NCI-H69 (cell line): ENCODE results near the gene GNB5.
"Not testable (repeated sequence)": the region's sequence is repeated elsewhere in the genome, so short reads cannot be mapped to it uniquely, and the experiment has no call there.

Experiments
- DNase-seq: peaks from one replicate; lab custom pipeline; 2025; lab: John Stamatoyannopoulos, UW

Gene GNB5

DNA sequence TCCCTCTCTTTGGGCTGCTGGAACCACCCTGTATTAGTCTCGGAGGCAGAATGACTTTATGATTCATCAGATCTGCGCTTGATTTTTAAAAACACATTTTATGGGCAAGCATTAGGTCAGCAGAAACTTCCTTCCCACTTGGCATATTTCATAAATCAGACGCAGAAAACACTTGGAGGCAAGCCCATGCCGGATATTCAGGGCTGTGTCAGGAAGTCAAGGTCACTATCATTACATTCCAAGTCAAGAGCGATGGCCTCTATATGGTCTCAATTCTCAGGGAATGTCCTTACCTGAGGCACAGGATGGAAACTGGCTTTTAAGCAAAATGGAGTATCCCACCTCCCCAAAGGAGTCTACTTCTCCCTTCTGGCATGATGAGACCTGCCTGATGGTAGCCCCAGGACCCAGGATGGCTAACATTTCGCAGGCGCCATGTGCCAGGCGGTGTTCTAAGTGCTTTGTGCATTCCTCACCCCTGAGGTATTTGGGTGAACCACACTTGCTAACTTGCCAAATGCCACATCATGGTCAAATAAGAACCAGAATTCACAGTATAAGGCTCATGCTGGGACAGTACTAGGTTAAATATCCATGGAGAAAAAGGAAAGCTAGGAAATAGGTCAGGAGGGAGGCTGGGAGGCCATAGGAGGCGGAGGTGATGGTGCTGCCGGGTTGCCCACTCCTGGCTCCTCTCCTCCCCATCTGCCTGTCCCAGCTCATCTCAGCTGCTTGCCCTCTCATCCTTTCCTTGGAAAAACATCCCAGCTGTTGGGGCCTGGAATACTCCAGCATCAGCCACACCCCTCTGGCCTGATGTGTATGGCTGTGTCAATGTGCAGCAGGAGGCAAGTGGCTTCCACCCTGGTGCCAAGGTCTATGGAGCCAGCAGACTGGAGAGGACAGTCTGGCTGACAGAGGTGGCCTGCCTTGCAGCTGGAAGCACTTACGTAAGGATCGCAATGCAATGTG is 97.4 kb downstream of the GNB5 start:
- DNase-seq, result peak; percentile 16

DNA sequence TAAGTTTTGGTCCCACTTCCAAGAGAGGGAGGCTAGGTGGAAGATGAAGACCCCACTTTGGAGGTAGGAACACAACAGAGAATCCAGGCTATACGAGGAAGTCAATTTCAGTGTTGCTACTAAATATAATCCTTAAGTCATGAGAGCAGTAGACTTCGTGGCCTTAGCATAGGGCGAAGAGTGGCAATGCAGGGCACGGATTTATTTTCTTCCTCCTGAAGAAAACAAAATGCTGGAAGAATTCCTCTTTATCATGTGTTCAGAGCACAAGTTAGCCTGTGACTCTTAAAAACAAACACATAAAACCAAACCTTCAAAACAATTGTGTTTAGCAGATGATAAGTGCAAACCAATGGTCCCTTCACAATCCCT is 98.0 kb downstream of the GNB5 start:
- no peak for DNase-seq

DNA sequence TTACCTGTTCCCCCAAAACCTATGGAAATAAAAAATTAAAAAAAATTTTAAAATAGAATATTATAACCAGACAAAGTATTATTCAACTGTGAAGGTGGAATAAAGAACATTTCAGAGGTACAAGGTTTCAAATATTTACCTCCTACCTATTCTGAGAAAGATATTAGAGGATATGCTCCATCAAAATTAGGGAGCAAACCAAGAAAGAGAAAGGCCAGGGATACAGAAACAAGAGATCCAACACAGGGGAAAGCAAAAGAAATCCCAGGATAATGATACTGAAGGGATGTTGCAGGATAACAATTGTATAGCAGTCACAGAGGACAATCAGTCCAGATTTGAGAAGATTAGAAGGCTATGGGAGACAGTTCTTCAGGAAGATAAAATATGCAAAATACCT is 101.0 kb downstream of the GNB5 start:
- DNase-seq, result no peak

DNA sequence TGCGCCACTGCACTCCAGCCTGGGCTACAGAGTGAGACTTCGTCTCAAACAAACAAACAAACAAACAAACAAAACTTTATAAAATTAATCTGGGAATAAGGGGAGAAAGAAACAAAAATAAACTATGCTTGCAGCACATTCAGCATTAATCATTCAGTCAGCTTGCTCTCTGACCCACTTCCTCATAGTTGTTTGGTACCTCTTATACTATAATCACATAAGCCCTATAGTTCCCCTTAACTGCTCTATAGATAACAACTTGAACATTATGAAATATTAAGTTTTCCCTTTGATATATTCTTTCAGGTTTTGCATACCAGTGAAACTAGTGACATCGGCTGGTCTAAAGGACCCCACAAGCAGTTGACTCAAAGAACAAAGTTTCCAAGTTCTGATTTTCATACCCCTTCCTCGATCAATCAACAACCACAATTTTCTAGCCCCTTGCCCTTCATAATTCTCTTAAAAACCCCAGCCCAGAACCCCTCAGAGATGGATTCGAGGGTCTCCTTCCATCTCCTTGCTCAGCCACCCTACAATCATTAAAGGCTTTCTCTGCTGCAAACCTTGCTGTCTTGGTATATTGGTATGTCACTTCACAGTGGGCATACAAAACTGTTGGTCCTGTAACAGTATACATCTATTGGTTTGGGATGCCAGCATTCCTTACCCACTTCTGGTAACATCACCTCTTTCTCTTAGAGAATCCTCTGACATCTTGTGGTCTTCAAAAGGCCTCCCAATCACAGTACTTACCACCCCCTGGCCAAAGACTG is 105.0 kb downstream of the GNB5 start:
- DNase-seq, result no peak

DNA sequence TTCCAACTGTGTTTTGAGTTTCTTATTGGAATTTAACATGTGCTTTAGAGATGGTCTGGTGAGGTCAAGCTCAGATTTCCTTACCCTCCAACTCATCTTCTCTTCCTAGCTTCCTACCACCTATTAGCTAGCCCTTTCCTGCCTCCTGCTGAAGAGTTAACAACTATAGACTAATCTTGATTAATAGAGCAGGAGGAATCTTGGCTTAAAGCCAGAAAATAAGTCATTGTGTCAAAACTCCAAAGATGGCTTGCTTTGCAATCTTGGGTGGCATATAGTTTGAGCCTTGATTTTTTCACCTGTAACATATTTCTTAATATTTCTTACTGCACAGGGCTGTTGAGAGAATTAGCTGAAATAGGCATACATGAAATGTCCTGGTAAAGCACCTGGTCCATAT is 105.9 kb downstream of the GNB5 start:
- peak; percentile 65 for DNase-seq

DNA sequence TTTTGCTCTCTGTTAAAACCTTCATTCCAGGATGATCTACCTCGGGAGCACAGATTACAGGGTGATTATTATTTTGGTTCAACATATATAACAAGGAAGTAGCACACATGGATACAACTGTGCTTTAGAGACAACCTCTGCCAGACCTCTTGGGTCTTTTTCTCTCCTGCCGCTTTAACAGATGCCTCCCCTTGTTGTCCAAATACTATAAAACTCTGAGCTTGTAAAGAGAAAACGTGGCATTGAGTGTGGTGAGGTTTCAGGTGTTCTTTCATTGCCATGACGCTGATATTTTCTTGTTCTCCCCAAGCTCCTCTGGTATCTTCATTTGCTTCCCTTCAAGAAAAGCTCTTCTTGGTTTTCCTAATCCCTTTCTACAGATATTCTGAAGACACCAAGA is 107.6 kb downstream of the GNB5 start:
- DNase-seq, result peak; percentile 21

DNA sequence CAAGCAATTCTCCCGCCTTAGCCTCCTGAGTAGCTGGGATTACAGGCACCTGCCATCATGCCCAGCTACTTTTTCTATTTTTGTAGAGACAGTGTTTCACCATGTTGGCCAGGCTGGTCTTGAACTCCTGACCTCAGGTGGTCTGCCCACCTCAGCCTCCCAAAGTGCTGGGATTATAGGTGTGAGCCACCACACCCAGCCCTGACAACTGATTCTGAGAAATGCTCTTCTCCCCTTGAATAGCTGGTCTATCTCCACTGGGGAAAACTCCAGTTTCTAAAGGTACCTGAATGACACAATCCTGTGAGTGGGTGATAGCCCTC is 108.2 kb downstream of the GNB5 start:
- not testable (repeated sequence) for DNase-seq

DNA sequence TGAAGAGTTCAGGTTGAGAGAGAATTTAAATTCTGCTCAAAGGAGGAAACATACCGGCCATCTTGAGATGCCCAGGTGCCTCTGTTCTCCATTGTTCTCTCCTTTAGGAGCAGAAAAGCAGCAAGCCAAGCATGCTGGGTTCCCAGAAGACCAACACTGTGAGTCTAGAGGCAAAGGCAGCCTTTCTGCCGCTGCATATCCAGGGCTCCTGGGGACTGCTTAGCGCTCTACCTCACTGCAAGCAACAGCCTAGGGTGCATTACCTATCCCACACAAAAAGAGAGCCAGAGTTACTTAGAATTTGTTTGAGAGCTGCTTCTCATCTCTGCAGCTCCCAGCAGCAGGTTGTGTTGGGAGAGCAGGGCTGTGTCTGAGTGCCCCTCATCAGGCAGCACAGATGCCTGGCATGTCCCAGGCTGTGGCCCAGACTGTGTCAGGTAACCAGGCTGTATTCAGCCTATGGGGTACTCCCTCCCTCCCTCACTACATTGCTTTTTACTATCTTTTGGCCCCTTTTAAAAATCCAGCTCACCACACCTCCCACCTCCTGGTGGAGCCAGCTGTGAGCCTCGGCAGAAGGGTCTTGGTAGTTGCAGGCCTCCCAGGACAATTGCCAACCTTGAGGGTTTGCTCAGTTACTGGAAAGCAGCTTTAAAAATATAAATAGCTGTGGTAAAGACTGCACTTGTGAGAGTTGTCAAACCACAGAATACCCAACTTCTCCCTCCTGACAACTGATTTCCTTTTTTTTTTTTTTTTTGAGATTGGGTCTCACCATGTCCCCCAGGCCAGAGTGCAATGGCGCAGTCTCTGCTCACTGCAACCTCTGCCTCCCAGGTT is 108.8 kb downstream of the GNB5 start:
- DNase-seq, result no peak

DNA sequence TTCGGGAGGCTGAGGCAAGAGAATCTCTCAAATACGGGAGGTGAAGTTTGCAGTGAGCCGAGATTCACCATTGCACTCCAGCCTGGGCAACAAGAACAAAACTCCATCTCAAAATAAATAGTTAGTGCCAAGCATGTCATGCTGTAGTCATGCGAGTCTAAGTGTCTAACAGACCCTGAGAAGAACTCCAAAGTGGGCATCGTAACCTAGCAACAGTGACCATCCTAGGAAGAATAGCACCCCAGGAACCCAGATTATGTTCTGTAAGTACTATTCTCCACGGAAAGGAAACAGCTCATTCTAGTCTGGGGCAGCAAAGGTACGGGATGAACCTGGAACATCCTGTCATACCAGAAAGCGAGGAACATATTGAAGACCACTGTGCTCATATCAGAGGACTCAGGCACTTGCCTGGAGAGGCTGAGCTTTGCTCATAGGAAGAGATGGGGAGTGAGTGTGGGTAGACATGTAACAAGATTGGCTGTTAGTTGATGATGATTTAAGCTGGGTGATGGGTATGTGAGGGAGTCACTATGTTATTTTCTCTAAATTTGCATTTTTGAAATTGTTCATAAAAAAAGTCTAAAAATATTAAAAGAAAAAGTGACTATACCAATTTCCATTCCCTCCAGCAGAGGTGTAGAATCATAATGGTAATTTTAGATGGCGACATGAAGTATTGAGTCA is 110.3 kb downstream of the GNB5 start:
- peak; percentile 17 for DNase-seq

DNA sequence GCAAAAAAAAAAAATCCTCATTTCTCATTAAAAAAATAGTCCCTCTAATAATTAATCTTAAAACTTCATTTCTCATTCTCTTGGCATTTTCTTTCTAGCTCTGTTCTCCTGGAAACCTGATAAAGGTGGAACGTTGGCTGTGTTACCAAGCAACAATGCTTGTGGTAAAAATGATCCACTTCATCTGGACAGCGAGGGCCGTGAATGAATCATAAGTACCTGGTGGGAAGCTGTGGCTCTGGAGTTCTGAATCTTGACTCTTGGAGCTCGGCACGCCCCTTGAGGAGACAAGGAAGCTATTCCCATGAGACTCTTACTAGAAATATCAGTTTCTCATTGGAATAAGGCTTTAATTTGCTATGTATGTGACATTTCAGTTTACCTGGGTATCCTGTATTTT is 111.2 kb downstream of the GNB5 start:
- no peak for DNase-seq

DNA sequence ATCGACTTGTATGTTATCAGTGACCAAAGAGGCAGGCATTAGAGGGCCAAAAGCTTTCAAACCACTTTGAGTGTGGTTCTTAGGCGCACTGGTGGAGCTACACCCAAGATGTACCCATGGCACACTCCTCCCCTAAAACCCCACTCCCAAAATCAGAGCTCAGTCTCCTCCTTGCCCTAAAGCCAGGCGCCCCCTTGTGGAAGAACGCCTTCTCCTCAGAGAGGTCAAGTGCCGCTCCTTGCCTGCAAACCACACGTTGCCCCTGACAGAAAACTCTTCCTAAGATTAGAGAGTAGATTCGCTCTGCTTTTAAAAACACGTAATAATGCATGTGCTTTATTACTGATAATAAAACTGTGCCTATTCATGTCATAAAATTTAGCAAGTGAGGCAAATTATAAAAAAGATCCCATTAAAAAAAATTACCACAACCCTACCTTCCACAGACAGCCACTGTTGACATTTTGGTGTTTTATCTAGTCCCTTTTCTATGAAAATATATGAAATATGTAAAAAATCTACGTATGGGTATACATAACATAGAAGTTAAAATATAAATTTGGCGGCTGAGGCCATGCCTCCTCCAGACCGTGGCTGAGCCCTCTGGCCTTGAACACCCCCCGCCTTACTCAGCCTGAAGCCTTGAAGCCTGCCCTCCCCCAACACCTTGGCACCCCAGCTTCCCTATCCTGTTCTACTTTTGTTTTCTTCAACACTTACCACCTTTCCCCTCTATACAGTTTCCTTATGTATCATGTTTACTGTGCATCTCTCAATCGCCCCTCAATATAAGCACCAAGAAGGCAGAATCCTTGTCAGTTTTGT is 112.1 kb downstream of the GNB5 start:
- DNase-seq, result peak; percentile 89

DNA sequence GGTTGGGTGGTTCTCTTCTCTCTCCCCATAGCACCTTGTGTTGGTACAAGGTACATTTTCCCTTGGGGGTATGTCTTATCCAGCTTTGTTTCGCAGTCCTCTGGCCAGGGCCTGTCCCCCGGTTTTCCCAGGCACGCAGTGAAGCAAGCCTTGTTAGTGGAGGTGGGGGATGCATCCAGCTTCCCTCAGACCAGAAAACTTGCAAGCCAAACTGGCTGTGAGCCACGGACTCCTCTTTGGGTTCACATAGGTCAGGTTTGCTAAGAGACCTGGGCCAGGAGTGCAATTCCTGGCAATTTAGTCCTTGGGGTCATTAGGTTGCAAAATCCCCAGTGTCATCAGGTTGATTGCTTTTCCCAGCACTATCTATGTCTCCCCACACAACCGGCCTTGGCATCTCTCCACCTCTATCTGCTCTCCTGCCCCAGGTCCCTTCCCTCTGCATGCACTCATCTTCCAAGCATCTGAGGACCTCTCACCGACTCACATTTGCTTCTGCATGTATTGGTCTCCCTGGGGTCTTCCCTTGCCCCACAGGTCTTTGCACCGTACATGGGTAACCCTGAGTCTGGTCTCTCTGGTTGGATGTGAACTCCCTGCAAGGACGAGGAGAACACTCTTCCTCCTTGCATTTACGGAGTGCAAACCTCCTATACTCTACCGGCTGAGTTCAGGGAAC is 112.9 kb downstream of the GNB5 start:
- DNase-seq, result no peak

DNA sequence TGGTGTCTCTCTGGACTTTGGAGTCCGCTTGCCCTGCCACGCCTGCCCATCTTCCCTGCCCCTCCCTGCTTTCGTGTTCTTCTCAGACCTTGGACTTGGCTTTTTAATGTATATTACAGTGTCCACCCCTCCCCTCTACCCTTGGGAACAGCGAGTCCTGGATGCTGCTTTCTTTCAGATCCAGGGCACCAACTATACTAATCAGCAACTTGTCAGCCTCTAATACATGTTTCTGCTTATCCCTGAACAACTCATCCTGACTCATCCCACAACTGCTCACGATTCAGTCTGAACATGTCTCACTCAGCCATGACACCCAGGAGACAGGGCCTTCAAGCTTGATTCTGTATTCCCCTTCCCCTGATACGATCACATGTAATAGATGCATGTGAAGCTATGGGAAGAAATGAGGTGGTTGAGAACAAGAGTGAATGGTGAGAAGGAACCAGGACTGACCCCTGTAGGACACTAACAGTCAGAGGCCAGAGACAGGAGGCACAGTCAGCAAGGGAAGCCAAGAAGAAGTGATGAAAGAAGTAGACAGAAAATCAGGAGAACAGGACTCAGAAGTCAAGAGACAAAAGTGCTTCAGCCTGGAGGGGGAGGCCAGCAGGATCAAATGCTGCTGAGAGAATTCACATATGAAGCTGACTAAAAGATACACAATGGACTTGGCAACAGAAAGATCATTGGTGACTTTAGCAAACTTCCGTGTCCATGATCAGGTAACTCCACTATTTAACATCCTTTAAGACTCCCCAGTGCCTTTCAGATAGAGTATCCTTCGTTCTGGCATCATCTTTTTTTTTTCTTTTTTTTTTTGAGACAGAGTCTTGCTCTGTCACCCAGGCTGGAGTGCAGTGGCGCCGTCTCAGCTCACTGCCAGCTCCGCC is 114.1 kb downstream of the GNB5 start:
- no peak for DNase-seq

DNA sequence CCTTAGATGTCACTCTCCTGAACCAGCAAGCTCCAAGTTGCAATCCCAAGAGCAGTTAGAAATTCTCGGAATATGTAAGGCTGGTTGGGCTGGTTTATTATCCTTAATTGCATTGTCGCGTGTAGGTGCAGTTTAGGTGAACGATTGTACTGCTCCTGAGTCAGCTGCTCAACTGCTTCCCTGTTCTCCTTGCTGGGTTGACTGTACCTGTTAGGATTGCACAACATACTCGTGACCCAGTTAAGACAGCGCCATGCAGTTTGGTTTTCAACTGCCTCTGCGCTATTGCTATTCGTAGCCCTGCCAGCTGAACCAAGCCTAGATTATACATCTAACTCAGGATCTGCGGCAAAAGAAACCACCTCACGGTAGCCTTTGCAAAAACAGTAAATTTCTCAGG is 119.6 kb downstream of the GNB5 start:
- DNase-seq, result no peak

DNA sequence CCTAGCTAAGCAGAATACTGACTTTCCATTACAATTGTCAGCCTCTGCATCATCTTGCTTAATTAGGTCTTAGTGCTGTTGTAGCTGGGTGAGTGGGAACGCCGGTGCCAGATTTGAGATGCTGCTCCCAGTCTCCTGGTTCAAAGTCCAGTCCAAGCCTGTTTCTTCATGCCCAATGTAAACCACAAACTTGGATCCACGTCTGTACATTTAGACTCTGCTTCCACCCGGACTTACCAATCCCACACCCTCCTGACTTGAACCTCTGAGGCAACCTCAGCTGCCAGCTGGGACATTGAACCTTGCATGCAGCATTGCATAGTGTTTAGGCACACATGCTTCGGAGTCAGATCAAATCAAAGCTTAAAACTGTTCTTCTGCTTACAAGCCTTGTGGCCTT is 121.6 kb downstream of the GNB5 start:
- DNase-seq, result no peak

DNA sequence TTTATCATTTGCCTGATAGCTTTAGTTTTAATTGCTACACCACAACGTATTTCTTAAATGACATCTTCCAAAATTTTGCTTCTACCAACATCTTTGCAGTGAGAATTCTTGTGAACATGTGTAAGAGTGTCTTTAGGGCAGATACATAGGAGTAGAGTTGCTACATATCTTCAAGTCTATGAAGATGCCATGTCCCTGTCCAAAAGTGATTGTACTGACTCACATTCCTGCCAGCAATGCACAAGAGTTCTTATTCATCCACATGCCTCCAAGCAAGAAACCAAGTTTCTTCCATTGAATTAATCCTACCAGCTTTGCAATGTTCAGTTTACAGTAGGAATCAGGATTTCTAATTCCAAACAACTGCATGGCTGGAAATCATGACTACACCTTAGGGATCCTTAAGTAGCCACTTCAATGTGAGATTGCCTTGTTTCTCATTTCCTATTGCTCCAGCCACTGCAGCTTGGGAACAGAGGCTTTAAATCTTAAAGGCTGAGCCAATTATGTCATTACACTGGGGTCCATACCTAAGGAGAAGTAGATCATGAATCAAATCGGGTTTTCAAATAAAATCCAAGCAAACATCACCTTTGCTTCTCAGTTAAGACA is 123.1 kb downstream of the GNB5 start:
- DNase-seq, result no peak

DNA sequence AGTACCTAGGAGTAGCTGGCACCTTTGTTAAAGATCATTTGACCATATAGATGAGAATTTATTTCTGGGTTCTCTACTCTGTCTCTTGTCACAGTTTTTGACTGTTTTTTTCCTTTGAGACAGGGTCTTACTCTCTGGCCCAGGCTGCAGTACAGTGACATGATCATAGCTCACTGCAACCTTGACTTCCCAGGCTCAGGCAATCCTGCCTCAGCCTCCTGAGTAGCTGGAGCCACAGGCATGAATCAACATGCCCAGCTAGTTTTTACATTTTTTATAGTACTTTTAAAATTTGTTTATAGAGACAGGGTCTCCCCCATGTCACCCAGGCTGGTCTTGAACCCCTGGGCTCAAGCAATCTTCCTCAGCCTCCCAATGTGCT is 123.7 kb downstream of the GNB5 start:
- DNase-seq, result no peak

DNA sequence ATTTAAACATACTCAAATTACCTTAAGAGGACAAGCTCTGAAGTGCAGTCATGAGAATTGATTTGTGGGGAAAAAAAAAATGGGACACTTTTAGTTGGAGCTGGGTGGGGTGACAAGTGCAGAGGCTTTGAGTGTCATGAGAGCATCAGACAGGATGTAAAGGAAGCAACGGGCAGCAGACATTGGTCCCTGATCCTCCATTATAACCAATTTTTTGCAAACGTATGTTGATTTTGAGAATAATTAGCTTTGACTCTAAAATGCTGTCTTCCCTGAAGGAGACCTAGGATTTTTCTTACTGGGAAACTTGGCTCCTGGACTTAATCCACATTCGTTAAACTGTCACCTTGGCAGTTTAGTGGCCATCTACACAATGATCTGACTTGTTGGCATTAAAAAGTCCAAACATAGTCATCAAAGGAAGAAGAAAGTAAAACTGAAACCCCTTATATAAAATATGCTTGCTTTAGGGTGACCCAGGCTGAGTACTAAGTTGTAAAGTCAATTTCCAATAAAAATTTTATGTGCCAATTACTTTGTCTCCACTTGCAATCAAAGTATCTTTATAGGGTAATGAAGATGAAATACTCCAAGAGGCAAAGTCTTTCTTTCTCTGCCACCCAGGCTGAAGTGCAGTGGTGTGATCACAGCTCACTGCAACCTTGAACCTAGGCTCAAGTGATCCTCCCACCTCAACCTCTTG is 124.2 kb downstream of the GNB5 start:
- no peak for DNase-seq
